Measurements from ENCODE around the gene THOP1.
"Not testable (repeated sequence)": the region's sequence is repeated elsewhere in the genome, so short reads cannot be mapped to it uniquely, and the experiment has no call there.

THOP1 gene

GRCh38 chr19:2782936-2783780 is 2.1 kb upstream of the THOP1 start, which contains the start of gene SGTA:
TSS of gene SGTA (minus strand) at chr19:2783273. CDS start at chr19:2769068, 14,205 bp downstream.
- DNase-seq: peak; percentile 100

GRCh38 chr19:2783781-2784145 is 1.5 kb upstream of the THOP1 start:
- DNase-seq: peak; percentile 20

GRCh38 chr19:2787115-2787514 is 1.8 kb downstream of the THOP1 start:
- no peak for DNase-seq

GRCh38 chr19:2788237-2788636 is 2.9 kb downstream of the THOP1 start:
- no peak for DNase-seq

GRCh38 chr19:2790194-2790556 is 4.9 kb downstream of the THOP1 start:
- no peak for DNase-seq

GRCh38 chr19:2790557-2791271 is 5.4 kb downstream of the THOP1 start:
- DNase-seq: no peak

GRCh38 chr19:2791440-2791839 is 6.1 kb downstream of the THOP1 start:
- DNase-seq: no peak

- no peak for DNase-seq
Measured at GRCh38 chr19:2791876-2792275, 6.6 kb downstream of the THOP1 start.

GRCh38 chr19:2792666-2793065 is 7.4 kb downstream of the THOP1 start:
- DNase-seq: not testable (repeated sequence)

- no peak for DNase-seq
Measured at GRCh38 chr19:2793126-2793525, 7.8 kb downstream of the THOP1 start.

- DNase-seq: no peak
Measured at GRCh38 chr19:2793577-2793976, 8.3 kb downstream of the THOP1 start.

GRCh38 chr19:2795827-2796658 is 10.7 kb downstream of the THOP1 start:
- no peak for DNase-seq

- DNase-seq: no peak
Measured at GRCh38 chr19:2796659-2797266, 11.5 kb downstream of the THOP1 start.

GRCh38 chr19:2797280-2797679 is 12.0 kb downstream of the THOP1 start:
- no peak for DNase-seq

- DNase-seq: no peak
Measured at GRCh38 chr19:2798158-2798685, 12.9 kb downstream of the THOP1 start.

GRCh38 chr19:2798733-2799132 is 13.4 kb downstream of the THOP1 start:
- peak; percentile 51 for DNase-seq

GRCh38 chr19:2799273-2800020 is 14.1 kb downstream of the THOP1 start:
- no peak for DNase-seq

- no peak for DNase-seq
Measured at GRCh38 chr19:2800506-2800905, 15.2 kb downstream of the THOP1 start.

GRCh38 chr19:2802826-2803225 is 17.5 kb downstream of the THOP1 start:
- no peak for DNase-seq

- no peak for DNase-seq
Measured at GRCh38 chr19:2803486-2804155, 18.3 kb downstream of the THOP1 start.

All from hematopoietic multipotent progenitor cell treated with erythropoietin and hydrocortisone succinate and interleukin-3 and kit ligand, for 6 days (in vitro differentiated cells).